ENCODE data around the gene SPC24.
"Not testable (repeated sequence)": the region's sequence is repeated elsewhere in the genome, so short reads cannot be mapped to it uniquely, and the experiment has no call there.

SPC24 gene

GRCh38 chr19:11179716-11180297 is 24.2 kb upstream of the SPC24 start:
- no peak overlapping the region for H3K4me3 ChIP-seq (replicated peaks; ENCODE audit: low read depth, low read length)
- TF ChIP-seq, protein P1, sequence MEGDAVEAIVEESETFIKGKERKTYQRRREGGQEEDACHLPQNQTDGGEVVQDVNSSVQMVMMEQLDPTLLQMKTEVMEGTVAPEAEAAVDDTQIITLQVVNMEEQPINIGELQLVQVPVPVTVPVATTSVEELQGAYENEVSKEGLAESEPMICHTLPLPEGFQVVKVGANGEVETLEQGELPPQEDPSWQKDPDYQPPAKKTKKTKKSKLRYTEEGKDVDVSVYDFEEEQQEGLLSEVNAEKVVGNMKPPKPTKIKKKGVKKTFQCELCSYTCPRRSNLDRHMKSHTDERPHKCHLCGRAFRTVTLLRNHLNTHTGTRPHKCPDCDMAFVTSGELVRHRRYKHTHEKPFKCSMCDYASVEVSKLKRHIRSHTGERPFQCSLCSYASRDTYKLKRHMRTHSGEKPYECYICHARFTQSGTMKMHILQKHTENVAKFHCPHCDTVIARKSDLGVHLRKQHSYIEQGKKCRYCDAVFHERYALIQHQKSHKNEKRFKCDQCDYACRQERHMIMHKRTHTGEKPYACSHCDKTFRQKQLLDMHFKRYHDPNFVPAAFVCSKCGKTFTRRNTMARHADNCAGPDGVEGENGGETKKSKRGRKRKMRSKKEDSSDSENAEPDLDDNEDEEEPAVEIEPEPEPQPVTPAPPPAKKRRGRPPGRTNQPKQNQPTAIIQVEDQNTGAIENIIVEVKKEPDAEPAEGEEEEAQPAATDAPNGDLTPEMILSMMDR (IDR thresholded peaks at IDR 0.05; ENCODE audit: low read length, missing control alignments) = no peak
- DNase-seq (ENCODE audit: low read depth) = no peak

GRCh38 chr19:11179145-11179465 is 23.5 kb upstream of the SPC24 start:
- H3K4me3 ChIP-seq (replicated peaks; ENCODE audit: low read depth, low read length); DNase-seq (ENCODE audit: low read depth): not testable (repeated sequence)

DNA sequence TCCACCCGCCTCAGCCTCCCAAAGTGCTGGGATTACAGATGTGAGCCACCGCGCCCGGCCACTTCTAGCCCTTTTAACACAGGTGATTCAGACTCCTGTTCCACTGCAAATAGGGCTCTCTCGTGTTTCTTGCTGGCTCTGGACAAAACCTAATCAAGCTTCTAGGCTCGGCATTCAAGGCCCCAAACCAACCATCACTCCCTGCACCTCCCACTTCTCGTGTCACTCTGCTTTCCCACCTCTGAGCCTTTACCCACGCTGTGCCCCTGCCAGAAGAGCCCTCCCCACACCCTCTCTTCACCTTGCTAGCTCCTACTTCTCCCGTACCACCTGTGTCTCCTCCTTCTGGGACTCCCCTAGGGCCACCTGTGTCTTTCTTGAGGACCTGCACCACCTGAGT is 22.0 kb upstream of the SPC24 start:
- no peak overlapping the region for H3K4me3 ChIP-seq (replicated peaks; ENCODE audit: low read depth, low read length)
- TF ChIP-seq, protein P1 (IDR thresholded peaks at IDR 0.05; ENCODE audit: low read length, missing control alignments) = no peak
- no peak for DNase-seq (ENCODE audit: low read depth)

DNA sequence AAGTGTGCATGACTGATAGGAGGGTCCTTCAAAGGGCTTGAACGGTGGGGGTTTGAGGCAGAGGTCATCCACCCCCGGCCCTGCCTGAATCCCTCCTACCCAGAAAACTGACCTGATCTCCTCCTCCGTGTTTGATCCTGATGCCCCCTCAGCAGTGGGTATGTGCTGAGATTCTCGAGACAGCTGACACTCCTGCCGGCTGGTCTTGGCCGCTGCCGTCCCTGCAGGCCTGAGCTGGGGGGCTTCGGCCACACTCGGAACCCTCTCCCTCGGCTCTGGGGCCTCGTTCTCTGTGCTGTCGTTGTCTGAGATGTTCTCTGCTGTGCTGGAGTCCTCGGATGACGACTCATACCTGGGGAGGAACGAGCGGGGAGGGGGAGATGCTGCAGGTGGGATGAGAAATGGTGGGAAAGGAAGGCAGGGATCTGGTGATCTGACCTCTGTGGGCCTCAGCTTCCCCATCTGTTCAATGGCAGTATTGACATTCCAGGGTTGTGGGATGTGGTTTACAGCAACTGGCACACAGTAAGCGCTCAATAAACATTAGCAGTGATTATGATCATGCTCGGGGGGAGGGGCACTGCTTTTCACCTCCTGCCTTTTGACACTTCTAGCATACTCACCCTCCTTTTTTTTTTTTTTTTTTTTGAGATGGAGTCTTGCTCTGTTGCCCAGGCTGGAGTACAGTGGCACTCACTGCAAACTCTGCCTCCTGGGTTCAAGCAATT is 21.0 kb upstream of the SPC24 start:
- H3K4me3 ChIP-seq (replicated peaks; ENCODE audit: low read depth, low read length) = no peak overlapping the region
- DNase-seq (ENCODE audit: low read depth) = no peak

DNA sequence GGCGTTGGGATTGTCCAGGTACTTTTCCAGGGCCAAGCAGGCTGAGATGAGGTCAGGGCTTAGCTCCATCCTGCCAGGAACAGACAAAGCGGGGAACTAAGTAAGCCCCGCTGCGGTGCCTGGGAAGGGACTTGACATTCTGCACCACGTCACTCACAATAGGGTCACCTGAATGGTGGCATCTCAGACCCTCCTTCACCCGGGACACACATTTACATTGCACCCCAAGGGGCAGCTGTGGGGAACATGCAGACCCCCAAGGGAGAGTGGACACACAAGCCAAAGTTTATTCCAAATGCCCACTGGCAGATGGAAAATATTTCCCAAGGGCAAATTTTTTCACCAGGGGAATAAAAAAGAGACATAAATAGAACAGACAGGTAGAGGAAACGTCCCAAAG is 20.3 kb upstream of the SPC24 start:
- TF ChIP-seq, protein P1 (IDR thresholded peaks at IDR 0.05; ENCODE audit: low read length, missing control alignments) = no peak
- H3K4me3 ChIP-seq (replicated peaks; ENCODE audit: low read depth, low read length) = no peak overlapping the region
- DNase-seq (ENCODE audit: low read depth) = no peak

More for the DNA sequence above, 21.0 kb upstream of the SPC24 start:
- TF ChIP-seq, protein P1 (IDR thresholded peaks at IDR 0.05; ENCODE audit: low read length, missing control alignments) = no peak

DNA sequence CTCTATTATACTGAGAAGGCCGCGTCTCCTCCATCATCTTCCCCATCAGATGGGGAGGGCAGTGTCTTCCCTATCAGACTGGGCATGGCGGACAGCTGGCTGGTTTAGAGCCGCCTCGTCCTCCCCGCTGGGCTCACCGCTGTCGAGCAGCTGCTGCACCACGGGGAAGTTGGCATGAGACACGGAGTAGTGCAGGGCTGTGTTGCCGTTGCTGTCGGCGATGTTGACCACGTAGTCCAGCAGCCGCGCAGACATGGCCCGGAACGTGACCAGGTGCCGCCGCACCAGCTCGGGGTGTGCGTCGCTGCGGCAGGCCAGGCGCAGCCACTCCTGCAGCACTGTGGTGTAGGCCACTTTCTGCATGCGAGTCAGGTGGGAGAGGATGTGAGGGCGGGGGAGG is 18.8 kb upstream of the SPC24 start:
- no peak overlapping the region for H3K4me3 ChIP-seq (replicated peaks; ENCODE audit: low read depth, low read length)
- TF ChIP-seq, protein P1 (IDR thresholded peaks at IDR 0.05; ENCODE audit: low read length, missing control alignments) = no peak
- no peak for DNase-seq (ENCODE audit: low read depth)

- H3K4me3 ChIP-seq (replicated peaks; ENCODE audit: low read depth, low read length) = no peak overlapping the region
- DNase-seq (ENCODE audit: low read depth) = no peak
- TF ChIP-seq, protein P1 (IDR thresholded peaks at IDR 0.05; ENCODE audit: low read length, missing control alignments) = no peak
Observed at GRCh38 chr19:11173516-11174155, 18.1 kb upstream of the SPC24 start.
